NT2/D1 (cell line): ENCODE results near the gene AVP.

Source experiments
- SUZ12 ChIP-seq: IDR thresholded peaks from 2 replicates; pipeline ENCODE4 v1.6.1; 2011; ENCODE audit not compliant: insufficient read length, insufficient read depth; ENCODE audit errors: extremely low read depth
- YY1 ChIP-seq: IDR thresholded peaks from 2 replicates; pipeline ENCODE4 v1.6.1; 2011; ENCODE audit not compliant: insufficient read length, insufficient read depth
- ZNF274 ChIP-seq: IDR thresholded peaks from 2 replicates; pipeline ENCODE4 v1.6.1; 2011; ENCODE audit warnings: mild to moderate bottlenecking, low read depth, low read length

DNA sequence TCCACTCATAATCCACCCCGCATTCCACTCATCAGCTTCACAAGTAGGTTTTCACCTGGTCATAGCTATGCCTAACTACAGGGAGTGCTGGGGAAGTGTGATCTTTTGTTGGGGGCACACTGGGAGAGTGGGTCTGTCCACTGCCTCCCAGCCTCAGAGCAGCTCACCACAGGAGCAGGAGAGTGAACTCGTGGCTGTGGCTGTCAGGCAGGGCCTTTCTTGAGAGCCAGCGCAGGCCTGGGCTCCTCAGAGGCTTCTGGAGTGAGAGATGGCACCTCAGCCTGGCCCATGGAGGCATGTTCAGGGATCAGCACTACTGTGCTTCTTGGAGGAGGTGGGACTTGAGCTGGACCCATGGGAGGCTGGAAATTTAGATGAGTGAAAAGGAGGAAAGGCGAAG is 45.1 kb downstream of the AVP start:
- TF ChIP-seq YY1 (no peak), SUZ12 (no peak), ZNF274 (no peak)
